ENCODE measurements around the gene EDAR. TPM values are rescaled to one million over a fixed set of nuclear protein-coding genes. Genes with fewer than 3 reads are reported as not detected.

The EDAR gene
- total and polyA plus RNA-seq, 4 experiments from 2014 or later: 3.0 to 6.3 (median 4.6) TPM

GRCh38 chr2:108898315-108899082, 90.5 kb downstream of the EDAR start:
- peaks cover 0 to 26% (median 13%) of the 10 kb centered on the region in 8 donors for H3K9me3 Mint-ChIP-seq
- H3K4me1 Mint-ChIP-seq: peaks cover 0 to 2% (median 0%) of the 10 kb centered on the region in 4 donors
- H3K27ac Mint-ChIP-seq: no peak overlapping the region
- peaks cover 19 to 68% of the 10 kb centered on the region in 2 donors for H3K36me3 Mint-ChIP-seq
- no peak overlapping the region for H3K27ac ChIP-seq (ENCODE audit: low read depth, low read length)
- ChIA-PET CTCF (ENCODE audit: partially characterized antibody) (interaction anchor here (0.6 kb wide), 1 partner anchor 156 kb away, joined by 3 read pairs; no protein-coding TSS in a partner anchor), POLR2A (ENCODE audit: partially characterized antibody) (no interaction called here)
- intact Hi-C loops (cut with micrococcal nuclease): no loop called here
- no peak for DNase-seq
- no peak overlapping the region for H3K4me3 ChIP-seq (ENCODE audit: low read length in 2 of 2)
- H3K4me1 ChIP-seq (ENCODE audit: insufficient read depth, low read length): no peaks in the 10 kb centered on the region
- no peaks in the 10 kb centered on the region for H3K9me3 ChIP-seq (ENCODE audit: control insufficient read depth in 1 of 2, low read length in 2 of 2)
- no peak overlapping the region for H3K4me3 Mint-ChIP-seq
- no peaks in the 10 kb centered on the region for H3K36me3 ChIP-seq (ENCODE audit: insufficient read depth, low read length)
- H3K27me3 ChIP-seq (ENCODE audit: insufficient read depth, low read length): no peaks in the 10 kb centered on the region
- peaks cover 2 to 5% of the 10 kb centered on the region in 2 donors for H3K27me3 Mint-ChIP-seq

GRCh38 chr2:108896741-108897140, 92.3 kb downstream of the EDAR start:
- peaks cover 2 to 3% of the 10 kb centered on the region in 2 donors for H3K27me3 Mint-ChIP-seq
- no peaks in the 10 kb centered on the region for H3K36me3 ChIP-seq (ENCODE audit: insufficient read depth, low read length)

GRCh38 chr2:108895188-108895587, 93.8 kb downstream of the EDAR start:
- Histone ChIP-seq H3K9me3 (ENCODE audit: control insufficient read depth in 1 of 2, low read length in 2 of 2) (peaks cover 0 to 3% of the 10 kb centered on the region in 2 donors), H3K4me3 (ENCODE audit: low read length in 2 of 2) (no peak overlapping the region), H3K4me1 (ENCODE audit: insufficient read depth, low read length) (no peaks in the 10 kb centered on the region), H3K36me3 (ENCODE audit: insufficient read depth, low read length) (no peaks in the 10 kb centered on the region), H3K27ac (ENCODE audit: low read depth, low read length) (no peak overlapping the region), H3K27me3 (ENCODE audit: insufficient read depth, low read length) (no peaks in the 10 kb centered on the region)
- Mint-ChIP-seq H3K4me1 (no peaks in the 10 kb centered on the region), H3K9me3 (peaks cover 6 to 34% (median 21%) of the 10 kb centered on the region in 8 donors), H3K27ac (no peak overlapping the region), H3K36me3 (peaks cover 20 to 66% of the 10 kb centered on the region in 2 donors), H3K27me3 (peaks cover 2 to 3% of the 10 kb centered on the region in 2 donors), H3K4me3 (no peak overlapping the region)
- no peak for DNase-seq
- CTCF ChIA-PET (ENCODE audit: partially characterized antibody): interaction anchor here (1.2 kb wide), 1 partner anchor 21 kb away, joined by 3 read pairs; no protein-coding TSS in a partner anchor
- POLR2A ChIA-PET (ENCODE audit: partially characterized antibody): no interaction called here
- intact Hi-C loops (cut with micrococcal nuclease): no loop called here

More at GRCh38 chr2:108896741-108897140, 92.3 kb downstream of the EDAR start:
- peaks cover 3 to 29% (median 16%) of the 10 kb centered on the region in 8 donors for H3K9me3 Mint-ChIP-seq
- H3K27ac Mint-ChIP-seq: no peak overlapping the region
- H3K9me3 ChIP-seq (ENCODE audit: control insufficient read depth in 1 of 2, low read length in 2 of 2): no peaks in the 10 kb centered on the region
- no peak overlapping the region for H3K4me3 ChIP-seq (ENCODE audit: low read length in 2 of 2)
- H3K27me3 ChIP-seq (ENCODE audit: insufficient read depth, low read length): no peaks in the 10 kb centered on the region
- peaks cover 0 to 2% (median 0%) of the 10 kb centered on the region in 4 donors for H3K4me1 Mint-ChIP-seq
- H3K4me1 ChIP-seq (ENCODE audit: insufficient read depth, low read length): no peaks in the 10 kb centered on the region
- DNase-seq: no peak
- ChIA-PET POLR2A (ENCODE audit: partially characterized antibody) (no interaction called here), CTCF (ENCODE audit: partially characterized antibody) (no interaction called here)
- peaks cover 19 to 71% of the 10 kb centered on the region in 2 donors for H3K36me3 Mint-ChIP-seq
- H3K4me3 Mint-ChIP-seq: no peak overlapping the region
- no peak overlapping the region for H3K27ac ChIP-seq (ENCODE audit: low read depth, low read length)
- intact Hi-C loops (cut with micrococcal nuclease): no loop called here

- no peaks in the 10 kb centered on the region for H3K4me1 ChIP-seq (ENCODE audit: insufficient read depth, low read length)
- DNase-seq: no peak
- ChIA-PET CTCF (ENCODE audit: partially characterized antibody) (interaction anchor here (1.0 to 1.2 kb wide), 2 partner anchors 21 to 33 kb away, joined by 3 read pairs; no protein-coding TSS in a partner anchor), POLR2A (ENCODE audit: partially characterized antibody) (no interaction called here)
- Mint-ChIP-seq H3K27ac (no peak overlapping the region), H3K4me1 (no peaks in the 10 kb centered on the region), H3K27me3 (peaks cover 2 to 3% of the 10 kb centered on the region in 2 donors), H3K9me3 (peaks cover 7 to 35% (median 22%) of the 10 kb centered on the region in 8 donors), H3K4me3 (no peak overlapping the region), H3K36me3 (peaks cover 22 to 63% of the 10 kb centered on the region in 2 donors)
- H3K36me3 ChIP-seq (ENCODE audit: insufficient read depth, low read length): no peaks in the 10 kb centered on the region
- H3K9me3 ChIP-seq (ENCODE audit: control insufficient read depth in 1 of 2, low read length in 2 of 2): peaks cover 0 to 3% of the 10 kb centered on the region in 2 donors
- no peaks in the 10 kb centered on the region for H3K27me3 ChIP-seq (ENCODE audit: insufficient read depth, low read length)
- H3K4me3 ChIP-seq (ENCODE audit: low read length in 2 of 2): no peak overlapping the region
- H3K27ac ChIP-seq (ENCODE audit: low read depth, low read length): no peak overlapping the region
- intact Hi-C loops (cut with micrococcal nuclease): no loop called here
Observed at GRCh38 chr2:108894766-108895165, 94.3 kb downstream of the EDAR start.

GRCh38 chr2:108893277-108893676, 95.7 kb downstream of the EDAR start:
- H3K9me3 ChIP-seq (ENCODE audit: control insufficient read depth in 1 of 2, low read length in 2 of 2): peaks cover 0 to 3% of the 10 kb centered on the region in 2 donors
- no peaks in the 10 kb centered on the region for H3K4me1 ChIP-seq (ENCODE audit: insufficient read depth, low read length)
- intact Hi-C loops (cut with micrococcal nuclease): no loop called here
- H3K27me3 Mint-ChIP-seq: peaks cover 0 to 1% of the 10 kb centered on the region in 2 donors
- H3K36me3 Mint-ChIP-seq: peaks cover 19 to 52% of the 10 kb centered on the region in 2 donors
- no peak overlapping the region for H3K4me3 Mint-ChIP-seq
- H3K27ac ChIP-seq (ENCODE audit: low read depth, low read length): no peak overlapping the region
- no peak overlapping the region for H3K27ac Mint-ChIP-seq
- no peaks in the 10 kb centered on the region for H3K27me3 ChIP-seq (ENCODE audit: insufficient read depth, low read length)
- H3K36me3 ChIP-seq (ENCODE audit: insufficient read depth, low read length): no peaks in the 10 kb centered on the region
- POLR2A ChIA-PET (ENCODE audit: partially characterized antibody): no interaction called here
- no peaks in the 10 kb centered on the region for H3K4me1 Mint-ChIP-seq
- H3K9me3 Mint-ChIP-seq: peaks cover 11 to 41% (median 31%) of the 10 kb centered on the region in 8 donors
- no peak for DNase-seq
- CTCF ChIA-PET (ENCODE audit: partially characterized antibody): no interaction called here
- no peak overlapping the region for H3K4me3 ChIP-seq (ENCODE audit: low read length in 2 of 2)

- peaks cover 0 to 1% of the 10 kb centered on the region in 2 donors for H3K27me3 Mint-ChIP-seq
- Histone ChIP-seq H3K9me3 (ENCODE audit: control insufficient read depth in 1 of 2, low read length in 2 of 2) (peaks cover 0 to 3% of the 10 kb centered on the region in 2 donors), H3K36me3 (ENCODE audit: insufficient read depth, low read length) (no peaks in the 10 kb centered on the region), H3K27ac (ENCODE audit: low read depth, low read length) (no peak overlapping the region), H3K27me3 (ENCODE audit: insufficient read depth, low read length) (no peaks in the 10 kb centered on the region), H3K4me3 (ENCODE audit: low read length in 2 of 2) (no peak overlapping the region), H3K4me1 (ENCODE audit: insufficient read depth, low read length) (no peaks in the 10 kb centered on the region)
- no peaks in the 10 kb centered on the region for H3K4me1 Mint-ChIP-seq
- H3K9me3 Mint-ChIP-seq: peaks cover 10 to 64% (median 42%) of the 10 kb centered on the region in 8 donors
- H3K36me3 Mint-ChIP-seq: peaks cover 14 to 33% of the 10 kb centered on the region in 2 donors
- intact Hi-C loops (cut with micrococcal nuclease): no loop called here
- H3K27ac Mint-ChIP-seq: no peak overlapping the region
- no peak for DNase-seq
- no peak overlapping the region for H3K4me3 Mint-ChIP-seq
- POLR2A ChIA-PET (ENCODE audit: partially characterized antibody): no interaction called here
- CTCF ChIA-PET (ENCODE audit: partially characterized antibody): no interaction called here
Observed at GRCh38 chr2:108889907-108890306, 99.1 kb downstream of the EDAR start.

- no peaks in the 10 kb centered on the region for H3K4me1 Mint-ChIP-seq
Observed at GRCh38 chr2:108884619-108885018, 104.4 kb downstream of the EDAR start.

More at GRCh38 chr2:108884619-108885018, 104.4 kb downstream of the EDAR start:
- DNase-seq: no peak
- Mint-ChIP-seq H3K4me3 (no peak overlapping the region), H3K36me3 (peaks cover 5 to 6% of the 10 kb centered on the region in 2 donors), H3K27ac (no peak overlapping the region), H3K9me3 (peaks cover 11 to 62% (median 38%) of the 10 kb centered on the region in 8 donors), H3K27me3 (no peaks in the 10 kb centered on the region)
- Histone ChIP-seq H3K9me3 (ENCODE audit: control insufficient read depth in 1 of 2, low read length in 2 of 2) (no peaks in the 10 kb centered on the region), H3K27me3 (ENCODE audit: insufficient read depth, low read length) (no peaks in the 10 kb centered on the region), H3K36me3 (ENCODE audit: insufficient read depth, low read length) (no peaks in the 10 kb centered on the region), H3K27ac (ENCODE audit: low read depth, low read length) (no peak overlapping the region), H3K4me1 (ENCODE audit: insufficient read depth, low read length) (no peaks in the 10 kb centered on the region), H3K4me3 (ENCODE audit: low read length in 2 of 2) (no peak overlapping the region)
- intact Hi-C loops (cut with micrococcal nuclease): no loop called here
- ChIA-PET POLR2A (ENCODE audit: partially characterized antibody) (no interaction called here), CTCF (ENCODE audit: partially characterized antibody) (no interaction called here)
